Erythroblast (primary cell): ENCODE results near the gene SLC25A28.

Source experiments
- GATA1 ChIP-seq: IDR thresholded peaks from 2 replicates; pipeline ENCODE4 v1.6.1; 2011; ENCODE audit warnings: low read depth, mild to moderate bottlenecking, control low read depth, low read length, moderate library complexity
- POLR2A ChIP-seq: IDR thresholded peaks from 2 replicates; pipeline ENCODE4 v1.6.1; 2011; ENCODE audit warnings: mild to moderate bottlenecking, low read length

DNA sequence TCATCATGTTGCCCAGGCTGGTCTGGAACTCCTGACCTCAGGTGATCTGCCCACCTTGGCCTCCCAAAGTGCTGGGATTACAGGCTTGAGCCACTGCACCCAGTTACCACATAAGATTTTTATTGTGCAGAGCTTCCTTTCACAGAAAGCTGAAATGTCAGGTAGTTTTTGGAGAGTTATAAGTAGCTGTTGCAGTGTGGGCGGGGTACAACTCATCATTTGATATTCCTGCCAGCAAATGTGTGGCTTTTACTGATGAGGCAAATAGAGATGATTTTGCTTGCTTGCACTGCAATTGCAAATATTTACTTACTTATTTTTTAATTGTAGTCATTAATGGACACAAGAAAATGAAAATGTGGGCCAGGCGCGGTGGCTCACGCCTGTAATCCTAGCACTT, 55.1 kb downstream of the SLC25A28 start:
- TF ChIP-seq POLR2A: no peak
- no peak for TF ChIP-seq GATA1
